MM.1S (cell line): ENCODE data around the gene RXRA.

Experiments
- DNase-seq: peaks from one replicate; pipeline ENCODE4 v3.0.0-alpha.2; 2015
- H2AFZ ChIP-seq: fragments of 300-600 bp; sonication (generic); 2 replicates; pipeline ENCODE4 v1.6.0; 2016; ENCODE audit warnings: antibody characterized with exemption, low read length
- H3F3A ChIP-seq: fragments of 300-600 bp; sonication (generic); 2 replicates; pipeline ENCODE4 v1.6.1; 2016; ENCODE audit warnings: mild to moderate bottlenecking, antibody characterized with exemption, low read length, moderate library complexity, mixed read lengths; ENCODE audit not compliant: insufficient read depth
- H3K27ac ChIP-seq: fragments of 300-600 bp; sonication (generic); 2 replicates; pipeline ENCODE4 v1.5.1; 2016; ENCODE audit warnings: mild to moderate bottlenecking, low read length
- H3K27me3 ChIP-seq: fragments of 300-600 bp; sonication (generic); replicated peaks from 2 replicates; pipeline ENCODE4 v1.6.0; 2016; ENCODE audit warnings: low read length; ENCODE audit not compliant: insufficient read depth
- H3K36me3 ChIP-seq: fragments of 300-600 bp; sonication (generic); replicated peaks from 2 replicates; pipeline ENCODE4 v1.6.1; 2016; ENCODE audit warnings: mild to moderate bottlenecking, low read length, mixed read lengths; ENCODE audit not compliant: insufficient read depth
- H3K4me1 ChIP-seq: fragments of 300-600 bp; sonication (generic); 2 replicates; pipeline ENCODE4 v1.6.1; 2016; ENCODE audit warnings: low read length, mixed read lengths
- H3K4me2 ChIP-seq: fragments of 300-600 bp; sonication (generic); 2 replicates; pipeline ENCODE4 v1.6.0; 2016; ENCODE audit warnings: low read depth, low read length
- H3K4me3 ChIP-seq: fragments of 300-600 bp; sonication (generic); 2 replicates; pipeline ENCODE4 v1.5.1; 2016; ENCODE audit warnings: low read length, mixed read lengths
- H3K79me2 ChIP-seq: fragments of 300-600 bp; sonication (generic); 2 replicates; pipeline ENCODE4 v1.6.1; 2016; ENCODE audit warnings: mixed run types, low read length, mixed read lengths
- H3K9ac ChIP-seq: fragments of 300-600 bp; sonication (generic); 2 replicates; pipeline ENCODE4 v1.6.1; 2016; ENCODE audit warnings: low read length, mixed read lengths
- H3K9me2 ChIP-seq: fragments of 300-600 bp; sonication (generic); replicated peaks from 2 replicates; pipeline ENCODE4 v1.6.1; 2016; ENCODE audit warnings: mild to moderate bottlenecking, low read length, mixed read lengths; ENCODE audit not compliant: insufficient read depth
- H3K9me3 ChIP-seq: fragments of 300-600 bp; sonication (generic); replicated peaks from 2 replicates; pipeline ENCODE4 v1.6.1; 2016; ENCODE audit warnings: mild to moderate bottlenecking, low read length, mixed read lengths; ENCODE audit not compliant: insufficient read depth
- H4K20me1 ChIP-seq: fragments of 300-600 bp; sonication (generic); 2 replicates; pipeline ENCODE4 v1.6.1; 2016; ENCODE audit warnings: mild to moderate bottlenecking, low read length, moderate library complexity, mixed read lengths; ENCODE audit not compliant: insufficient read depth
- EZH2 ChIP-seq: fragments of 300-600 bp; sonication (generic); optimal IDR thresholded peaks from 2 replicates; pipeline ENCODE3; 2017; ENCODE audit warnings: low read depth, mild to moderate bottlenecking, antibody characterized with exemption, low read length, mixed read lengths
- EZH2phosphoT487 ChIP-seq: fragments of 300-600 bp; sonication (generic); IDR thresholded peaks from 2 replicates; pipeline ENCODE4 v1.6.1; 2018; ENCODE audit warnings: antibody characterized with exemption, low read length
- TF ChIP-seq, protein P1 (sequence below): fragments of 300-600 bp; sonication (generic); IDR thresholded peaks from 2 replicates; pipeline ENCODE4 v1.5.1; 2016; ENCODE audit warnings: antibody characterized with exemption, low read length, mixed read lengths

The RXRA gene

DNA sequence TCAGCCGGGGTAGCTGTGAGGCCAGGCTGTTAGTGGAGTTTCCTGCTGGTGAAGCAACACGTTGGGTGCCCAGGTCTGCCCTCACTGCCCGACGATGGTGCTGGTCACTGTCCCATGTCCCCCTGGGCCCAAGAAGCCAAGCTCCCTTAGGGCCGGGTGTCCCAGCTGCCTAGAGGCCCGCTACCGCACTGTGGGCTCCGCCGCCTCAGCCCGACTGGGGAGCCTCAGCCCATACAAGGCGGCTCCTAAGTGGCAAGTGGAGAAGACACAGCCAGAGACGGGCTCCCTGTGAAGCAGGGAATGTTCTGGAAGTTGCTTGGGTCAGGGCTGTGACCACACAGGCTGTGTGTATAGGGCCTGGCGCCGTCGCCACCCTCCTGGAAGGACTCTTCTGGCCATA is 96.9 kb downstream of the RXRA start:
- no peaks in the 10 kb centered on the region for H3F3A ChIP-seq
- no peak overlapping the region for H3K4me3 ChIP-seq
- H3K9me3 ChIP-seq: no peaks in the 10 kb centered on the region
- DNase-seq: no peak
- H3K4me2 ChIP-seq: no peak overlapping the region
- no peak for TF ChIP-seq EZH2
- TF ChIP-seq EZH2phosphoT487: no peak
- TF ChIP-seq, protein P1, sequence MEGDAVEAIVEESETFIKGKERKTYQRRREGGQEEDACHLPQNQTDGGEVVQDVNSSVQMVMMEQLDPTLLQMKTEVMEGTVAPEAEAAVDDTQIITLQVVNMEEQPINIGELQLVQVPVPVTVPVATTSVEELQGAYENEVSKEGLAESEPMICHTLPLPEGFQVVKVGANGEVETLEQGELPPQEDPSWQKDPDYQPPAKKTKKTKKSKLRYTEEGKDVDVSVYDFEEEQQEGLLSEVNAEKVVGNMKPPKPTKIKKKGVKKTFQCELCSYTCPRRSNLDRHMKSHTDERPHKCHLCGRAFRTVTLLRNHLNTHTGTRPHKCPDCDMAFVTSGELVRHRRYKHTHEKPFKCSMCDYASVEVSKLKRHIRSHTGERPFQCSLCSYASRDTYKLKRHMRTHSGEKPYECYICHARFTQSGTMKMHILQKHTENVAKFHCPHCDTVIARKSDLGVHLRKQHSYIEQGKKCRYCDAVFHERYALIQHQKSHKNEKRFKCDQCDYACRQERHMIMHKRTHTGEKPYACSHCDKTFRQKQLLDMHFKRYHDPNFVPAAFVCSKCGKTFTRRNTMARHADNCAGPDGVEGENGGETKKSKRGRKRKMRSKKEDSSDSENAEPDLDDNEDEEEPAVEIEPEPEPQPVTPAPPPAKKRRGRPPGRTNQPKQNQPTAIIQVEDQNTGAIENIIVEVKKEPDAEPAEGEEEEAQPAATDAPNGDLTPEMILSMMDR: no peak
- no peaks in the 10 kb centered on the region for H3K79me2 ChIP-seq
- no peaks in the 10 kb centered on the region for H3K4me1 ChIP-seq
- H3K9me2 ChIP-seq: no peaks in the 10 kb centered on the region
- no peaks in the 10 kb centered on the region for H3K36me3 ChIP-seq
- no peaks in the 10 kb centered on the region for H3K27me3 ChIP-seq
- no peak overlapping the region for H3K27ac ChIP-seq
- no peaks in the 10 kb centered on the region for H4K20me1 ChIP-seq
- H3K9ac ChIP-seq: no peak overlapping the region
- no peak overlapping the region for H2AFZ ChIP-seq

DNA sequence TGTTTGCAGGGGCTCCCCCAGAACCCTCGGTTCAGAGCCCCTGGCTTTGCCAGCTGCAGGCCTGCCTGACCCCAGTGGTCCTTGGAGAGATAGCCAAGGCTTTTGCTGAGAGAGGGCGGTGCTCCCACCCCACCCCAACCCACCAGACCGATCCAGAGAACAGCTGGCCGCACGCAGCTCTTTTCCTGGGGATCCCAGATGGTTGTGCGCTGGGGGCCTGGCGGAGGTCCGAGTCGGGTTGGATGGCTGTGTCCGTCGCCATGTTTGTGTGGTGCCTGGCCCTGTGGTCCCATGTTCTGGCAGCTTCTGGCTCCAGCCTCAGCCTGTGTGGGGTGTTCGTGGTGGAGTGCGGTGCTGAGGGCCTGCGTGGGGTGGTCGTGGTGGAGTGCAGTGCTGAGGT is 97.5 kb downstream of the RXRA start:
- H3K27me3 ChIP-seq: no peaks in the 10 kb centered on the region
- H3K4me2 ChIP-seq: no peak overlapping the region
- no peaks in the 10 kb centered on the region for H3K9me3 ChIP-seq
- no peaks in the 10 kb centered on the region for H3F3A ChIP-seq
- H3K4me1 ChIP-seq: no peaks in the 10 kb centered on the region
- no peak overlapping the region for H2AFZ ChIP-seq
- DNase-seq: no peak
- no peaks in the 10 kb centered on the region for H3K79me2 ChIP-seq
- no peak overlapping the region for H3K4me3 ChIP-seq
- no peak overlapping the region for H3K27ac ChIP-seq
- no peaks in the 10 kb centered on the region for H3K36me3 ChIP-seq
- TF ChIP-seq, protein P1: no peak
- TF ChIP-seq EZH2 (no peak), EZH2phosphoT487 (no peak)
- H3K9ac ChIP-seq: no peak overlapping the region
- H3K9me2 ChIP-seq: no peaks in the 10 kb centered on the region
- H4K20me1 ChIP-seq: no peaks in the 10 kb centered on the region

GRCh38 chr9:134424818-134425217 is 98.6 kb downstream of the RXRA start:
- Histone ChIP-seq H3K9me3 (no peaks in the 10 kb centered on the region), H2AFZ (no peak overlapping the region), H3K27me3 (no peaks in the 10 kb centered on the region), H3K79me2 (no peaks in the 10 kb centered on the region), H3K4me1 (no peaks in the 10 kb centered on the region), H3K4me2 (no peak overlapping the region), H3K9ac (no peak overlapping the region), H3K27ac (no peak overlapping the region), H3K36me3 (no peaks in the 10 kb centered on the region), H3K9me2 (no peaks in the 10 kb centered on the region), H4K20me1 (no peaks in the 10 kb centered on the region), H3K4me3 (no peak overlapping the region), H3F3A (no peaks in the 10 kb centered on the region)
- DNase-seq: no peak
- TF ChIP-seq, protein P1: no peak
- no peak for TF ChIP-seq EZH2phosphoT487
- TF ChIP-seq EZH2: no peak
